ENCODE data around the gene SIRT2.

SIRT2 gene

DNA sequence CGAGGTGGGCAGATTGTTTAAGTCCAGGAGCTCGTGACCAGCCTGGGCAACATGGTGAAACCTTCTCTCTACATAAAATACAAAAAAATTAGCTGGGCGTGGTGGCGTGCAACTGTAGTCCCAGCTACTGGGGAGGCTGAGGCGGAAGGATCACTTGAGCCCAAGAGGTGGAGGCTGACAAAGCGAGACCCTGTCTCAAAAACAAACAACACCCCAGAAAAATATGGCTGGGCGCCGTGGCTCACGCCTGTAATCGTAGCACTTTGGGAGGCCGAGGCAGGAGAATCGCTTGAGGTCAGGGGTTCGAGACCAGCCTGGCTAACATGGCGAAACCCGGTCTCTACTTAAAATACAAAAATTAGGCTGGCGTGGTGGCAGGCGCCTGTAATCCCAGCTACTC lies 46.2 kb downstream of the SIRT2 start:
- peak overlapping the region; percentile 99 for H3K27ac Mint-ChIP-seq
- H3K36me3 Mint-ChIP-seq (ENCODE audit: low read depth) = peaks cover 40% of the 10 kb centered on the region
- H3K4me1 Mint-ChIP-seq (ENCODE audit: low read depth) = peaks cover 40% of the 10 kb centered on the region
- intact Hi-C loops (cut with micrococcal nuclease) = no loop called here
- peak overlapping the region; percentile 85 for H3K4me3 Mint-ChIP-seq
- no peaks in the 10 kb centered on the region for H3K9me3 Mint-ChIP-seq
- peaks cover 6% of the 10 kb centered on the region for H3K27me3 Mint-ChIP-seq

DNA sequence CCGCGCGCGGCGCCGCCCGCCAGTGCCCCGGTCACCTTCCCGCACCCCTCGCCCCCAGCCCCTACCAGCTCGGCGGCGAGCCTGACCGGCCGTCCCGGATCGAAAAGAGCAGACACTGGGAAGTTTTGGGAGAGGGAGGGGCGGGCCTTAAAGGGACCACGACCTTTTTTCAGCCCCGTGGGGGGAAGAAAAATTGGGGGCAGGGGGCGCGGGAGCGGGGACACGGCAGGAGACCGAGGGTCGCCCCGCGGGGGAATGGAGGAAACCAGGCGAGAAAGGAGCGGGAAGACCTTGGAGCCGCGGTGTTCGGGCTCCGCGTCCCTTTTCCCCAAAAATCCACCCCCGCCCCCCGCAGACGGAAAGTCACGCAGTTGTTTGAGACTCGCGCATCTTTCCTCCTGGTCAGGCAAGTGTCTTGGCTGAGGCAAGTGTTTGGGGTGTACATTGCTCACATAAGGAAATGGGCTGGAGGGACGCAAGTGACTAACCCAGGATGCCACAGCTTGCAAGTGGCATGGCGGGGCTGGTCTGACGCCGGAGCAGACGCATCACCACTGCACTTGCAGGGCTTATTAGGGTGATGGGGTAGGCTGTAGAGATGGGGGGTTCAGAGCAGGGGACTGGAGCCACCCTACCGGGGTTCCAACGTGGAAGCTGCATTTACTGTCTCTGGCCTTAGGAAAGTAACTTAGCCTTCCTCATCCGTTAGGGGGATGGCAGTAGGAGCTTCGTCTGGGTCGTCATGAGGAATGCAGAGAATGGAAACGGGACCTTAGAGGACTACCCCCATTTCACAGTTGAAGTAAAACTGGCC lies 47.0 kb downstream of the SIRT2 start:
- intact Hi-C loops (cut with micrococcal nuclease) = loop anchor here (1.0 kb wide), 1 partner anchor 17 kb away; no protein-coding TSS in a partner anchor
- H3K4me1 Mint-ChIP-seq (ENCODE audit: low read depth) = peaks cover 40% of the 10 kb centered on the region
- H3K27me3 Mint-ChIP-seq = peaks cover 6% of the 10 kb centered on the region
- H3K27ac Mint-ChIP-seq = peak overlapping the region; percentile 99
- H3K36me3 Mint-ChIP-seq (ENCODE audit: low read depth) = peaks cover 48% of the 10 kb centered on the region
- no peaks in the 10 kb centered on the region for H3K9me3 Mint-ChIP-seq
- peak overlapping the region; percentile 85 for H3K4me3 Mint-ChIP-seq

DNA sequence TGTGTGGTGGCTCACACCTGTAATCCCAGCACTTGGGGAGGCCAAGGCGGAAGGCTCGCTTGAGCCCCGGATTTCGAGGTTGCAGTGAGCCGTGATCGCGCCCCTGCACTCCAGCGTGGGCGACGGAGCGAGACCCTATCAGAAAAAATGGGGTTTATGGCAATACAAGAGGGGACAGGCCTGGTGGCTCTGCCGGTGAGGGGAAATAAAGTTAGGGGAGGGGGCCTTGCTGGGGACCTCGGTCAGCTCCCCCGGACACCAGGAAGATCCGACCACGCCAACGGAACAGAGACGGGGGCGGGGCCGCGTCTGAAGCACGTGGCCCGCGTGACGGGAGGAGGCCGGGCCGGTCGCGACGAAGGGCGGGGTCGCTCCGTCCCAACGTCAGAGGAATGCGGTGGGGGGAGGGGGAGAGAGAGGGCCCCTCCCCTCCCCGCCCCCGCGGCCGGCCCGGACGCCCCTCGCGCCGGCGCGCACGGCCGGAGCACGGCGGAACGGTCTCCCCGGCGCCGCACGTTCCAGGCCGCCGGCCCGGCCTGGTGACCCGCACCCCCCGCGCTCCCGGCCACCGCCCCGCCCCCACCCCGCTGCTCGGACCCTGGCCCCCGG lies 47.7 kb downstream of the SIRT2 start:
- Mint-ChIP-seq H3K9me3 (no peaks in the 10 kb centered on the region), H3K27me3 (peaks cover 6% of the 10 kb centered on the region), H3K27ac (peak overlapping the region; percentile 99), H3K4me1 (ENCODE audit: low read depth) (peaks cover 37% of the 10 kb centered on the region), H3K4me3 (peak overlapping the region; percentile 88), H3K36me3 (ENCODE audit: low read depth) (peaks cover 55% of the 10 kb centered on the region)
- intact Hi-C loops (cut with micrococcal nuclease) = loop anchor here (1.0 kb wide), 1 partner anchor 18 kb away; no protein-coding TSS in a partner anchor

DNA sequence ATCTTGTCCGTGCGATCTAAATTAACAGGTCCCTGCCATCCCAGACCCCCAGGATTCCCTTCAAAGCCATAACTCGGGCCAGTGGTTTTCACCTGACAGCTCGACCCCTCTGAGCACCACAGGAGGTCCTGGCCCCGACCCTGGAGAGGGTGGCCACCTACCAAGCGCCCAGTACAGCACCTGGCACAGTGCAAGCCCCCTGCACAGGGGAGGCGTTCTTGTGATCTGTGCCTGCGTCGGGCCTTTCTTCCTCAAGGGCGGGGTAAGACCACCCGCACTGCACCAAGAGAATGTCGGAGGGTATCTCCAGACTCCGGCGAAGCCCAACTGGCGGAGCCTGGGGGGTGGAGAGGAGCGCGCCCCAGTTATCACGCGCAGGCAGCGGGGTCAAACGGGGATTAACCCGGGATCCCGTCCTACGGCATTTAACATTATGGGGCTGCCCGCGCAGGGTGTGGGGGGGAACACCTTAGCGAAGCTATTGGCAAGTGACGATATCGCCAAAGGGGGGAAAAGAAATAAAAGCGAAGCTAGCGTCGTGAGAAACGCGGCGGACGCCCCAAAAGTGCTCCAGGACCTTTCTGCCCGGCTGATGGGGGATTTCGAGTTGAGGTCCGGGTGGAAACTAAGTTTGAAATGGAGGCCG lies 48.3 kb downstream of the SIRT2 start:
- Mint-ChIP-seq H3K27ac (peak overlapping the region; percentile 99), H3K4me3 (peak overlapping the region; percentile 88), H3K36me3 (ENCODE audit: low read depth) (peaks cover 61% of the 10 kb centered on the region), H3K27me3 (peaks cover 2% of the 10 kb centered on the region), H3K4me1 (ENCODE audit: low read depth) (peaks cover 31% of the 10 kb centered on the region), H3K9me3 (no peaks in the 10 kb centered on the region)
- intact Hi-C loops (cut with micrococcal nuclease) = loop anchor here (1.0 kb wide), 1 partner anchor 48 kb away; the partner anchor contains the start of genes NFKBIB and SIRT2

DNA sequence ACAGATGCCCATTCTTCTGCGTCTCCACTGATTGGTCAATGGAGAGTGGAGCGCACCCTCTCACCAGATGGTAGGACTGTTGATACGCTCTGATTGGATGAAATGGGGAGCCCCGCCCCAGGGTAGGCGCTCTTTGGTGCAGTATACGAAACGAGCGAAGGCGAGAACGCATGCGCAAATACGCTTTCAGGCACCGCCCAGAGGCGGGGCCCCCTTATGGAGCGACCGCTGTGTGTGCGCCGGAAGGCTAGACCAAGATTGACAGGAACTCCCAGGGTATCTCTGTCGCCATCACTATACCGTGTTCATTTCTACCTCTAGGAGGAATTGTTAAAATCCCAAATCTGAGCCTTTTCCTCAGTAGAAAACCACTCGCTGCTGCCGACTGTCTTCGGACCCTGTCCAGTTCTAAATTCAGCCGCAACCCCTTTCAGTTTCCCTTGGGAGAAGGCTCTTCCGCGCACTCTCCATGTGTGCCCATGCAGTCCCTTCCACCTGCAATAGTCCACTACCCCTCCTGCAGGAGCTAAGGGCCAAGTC lies 48.9 kb downstream of the SIRT2 start:
- Mint-ChIP-seq H3K27ac (peak overlapping the region; percentile 99), H3K9me3 (no peaks in the 10 kb centered on the region), H3K4me3 (peak overlapping the region; percentile 88), H3K36me3 (ENCODE audit: low read depth) (peaks cover 67% of the 10 kb centered on the region), H3K27me3 (no peaks in the 10 kb centered on the region), H3K4me1 (ENCODE audit: low read depth) (peaks cover 35% of the 10 kb centered on the region)
- intact Hi-C loops (cut with micrococcal nuclease) = loop anchor here (1.0 kb wide), 1 partner anchor 49 kb away; the partner anchor contains the start of genes NFKBIB and SIRT2

DNA sequence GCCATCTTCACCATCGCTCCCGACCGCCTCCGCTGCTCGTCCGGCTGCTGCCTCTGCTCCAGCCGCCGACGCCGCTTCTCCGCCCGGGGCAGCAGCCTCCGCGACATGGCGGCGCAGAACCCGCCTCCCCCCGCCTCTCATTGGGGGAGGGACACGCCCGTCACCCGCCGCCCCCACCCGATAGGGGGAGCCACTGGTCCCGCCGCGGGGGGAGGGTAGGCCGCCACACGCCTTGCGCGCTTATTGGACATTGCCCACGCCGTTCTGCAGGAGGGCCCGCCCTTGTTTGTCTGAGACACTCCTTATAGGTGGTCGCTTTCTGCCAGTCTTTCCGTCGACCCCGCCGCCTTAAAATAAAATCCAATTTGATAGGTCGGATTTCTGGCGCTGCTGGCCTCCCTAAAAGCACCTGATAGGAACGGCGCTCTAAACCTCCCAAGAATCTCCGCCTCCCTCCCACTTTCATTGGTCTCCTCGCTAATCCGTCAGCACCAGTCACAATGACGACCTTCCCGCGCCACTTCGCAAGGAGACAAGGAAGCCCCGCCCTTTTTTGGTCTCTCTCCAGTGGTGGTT lies 49.5 kb downstream of the SIRT2 start, which contains the start of gene HNRNPL:
TSS of gene HNRNPL (minus strand) at position 127 of the 576 bp plus-strand sequence. CDS start at position 107, 20 bp downstream.
- peak within 1 kb of the TSS; percentile 99 for H3K27ac Mint-ChIP-seq
- peaks cover 73% of the 10 kb centered on the region for H3K36me3 Mint-ChIP-seq (ENCODE audit: low read depth)
- intact Hi-C loops (cut with micrococcal nuclease) = loop anchor here (1.0 to 10.0 kb wide), 3 partner anchors 17 to 115 kb away; partner anchors contain the start of genes NFKBIB and SIRT2
- H3K4me1 Mint-ChIP-seq (ENCODE audit: low read depth) = peaks cover 39% of the 10 kb centered on the region
- no peaks in the 10 kb centered on the region for H3K27me3 Mint-ChIP-seq
- H3K4me3 Mint-ChIP-seq = peak within 1 kb of the TSS; percentile 88
- no peaks in the 10 kb centered on the region for H3K9me3 Mint-ChIP-seq

DNA sequence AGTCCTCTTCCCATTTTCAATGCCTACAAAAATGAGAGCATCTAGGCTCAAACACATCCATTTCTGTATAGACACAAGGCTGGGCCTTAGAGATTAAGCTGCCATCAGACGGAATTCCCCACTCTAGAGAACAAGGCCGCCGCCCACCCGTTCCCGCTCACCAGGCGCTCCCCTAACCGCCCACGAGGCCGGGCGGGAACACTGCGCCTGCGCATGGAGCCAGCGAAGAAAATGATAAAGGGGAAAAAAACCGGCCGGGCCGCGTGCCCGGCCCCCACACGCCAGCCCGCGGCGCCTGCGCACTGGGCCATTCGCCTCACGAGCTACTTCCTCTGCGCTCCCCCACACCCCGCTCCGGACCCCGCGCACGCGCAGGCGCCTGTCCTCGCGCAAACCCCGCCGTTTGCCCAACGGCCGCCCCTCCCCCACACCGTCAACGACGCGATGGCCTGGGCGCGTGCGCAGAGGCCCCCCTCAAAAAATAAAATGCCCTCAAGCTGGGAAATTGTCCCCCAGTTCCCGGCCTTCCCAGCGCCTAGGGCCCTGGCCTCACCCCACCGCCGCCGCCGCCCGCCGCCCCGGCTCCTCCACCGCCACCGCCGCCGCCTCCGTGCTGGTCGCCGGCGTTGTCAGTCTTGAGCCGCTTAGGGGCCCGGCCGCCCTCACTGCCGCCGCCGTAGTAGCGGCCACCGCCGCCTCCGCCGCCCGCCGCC lies 50.1 kb downstream of the SIRT2 start:
- H3K9me3 Mint-ChIP-seq = no peaks in the 10 kb centered on the region
- peak overlapping the region; percentile 99 for H3K27ac Mint-ChIP-seq
- no peaks in the 10 kb centered on the region for H3K27me3 Mint-ChIP-seq
- peaks cover 43% of the 10 kb centered on the region for H3K4me1 Mint-ChIP-seq (ENCODE audit: low read depth)
- H3K36me3 Mint-ChIP-seq (ENCODE audit: low read depth) = peaks cover 79% of the 10 kb centered on the region
- intact Hi-C loops (cut with micrococcal nuclease) = loop anchor here (1.0 to 10.0 kb wide), 2 partner anchors 16 to 115 kb away; no protein-coding TSS in a partner anchor
- peak overlapping the region; percentile 88 for H3K4me3 Mint-ChIP-seq

DNA sequence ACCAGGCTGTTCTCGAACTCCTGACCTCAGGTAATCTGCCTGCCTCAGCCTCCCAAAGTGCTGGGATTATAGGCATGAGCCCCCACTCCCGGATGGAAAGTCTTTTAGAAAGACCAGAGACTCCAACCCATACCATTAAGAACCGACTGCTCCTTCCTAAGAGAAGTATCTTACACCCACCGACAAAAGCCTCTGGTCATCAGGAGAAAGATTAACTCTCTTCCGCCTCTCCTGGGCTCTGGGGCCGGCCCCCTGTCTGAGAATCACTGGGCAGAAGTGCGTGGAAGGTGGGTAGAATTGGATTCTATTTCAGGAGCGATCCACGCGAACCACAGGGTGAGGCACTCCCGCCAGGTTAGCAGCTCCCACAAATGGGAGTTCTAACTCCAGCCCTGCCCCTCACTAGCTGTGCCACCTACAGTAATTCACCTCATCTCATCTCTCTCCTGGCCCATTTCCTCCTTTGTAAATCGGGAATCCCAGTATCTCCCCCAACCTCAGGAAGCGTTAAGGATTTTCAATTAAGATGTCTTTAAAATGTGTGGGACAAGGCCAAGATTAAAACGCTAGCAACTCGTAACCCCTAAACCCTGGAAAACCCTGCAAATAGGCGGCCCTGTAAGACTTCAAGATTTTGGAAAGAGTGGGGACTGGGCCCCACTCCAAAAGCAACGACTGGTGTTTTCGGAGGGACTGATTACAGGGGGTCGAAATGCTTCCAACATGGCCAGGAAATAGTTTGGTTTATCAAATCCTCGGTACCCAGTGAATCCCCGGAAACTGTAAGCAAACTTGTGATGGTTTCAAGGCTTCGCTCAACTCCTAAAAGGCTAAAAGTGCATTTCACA lies 50.9 kb downstream of the SIRT2 start:
- Mint-ChIP-seq H3K27ac (peak overlapping the region; percentile 99), H3K36me3 (ENCODE audit: low read depth) (peaks cover 87% of the 10 kb centered on the region), H3K9me3 (no peaks in the 10 kb centered on the region), H3K27me3 (no peaks in the 10 kb centered on the region), H3K4me3 (peak overlapping the region; percentile 88), H3K4me1 (ENCODE audit: low read depth) (peaks cover 51% of the 10 kb centered on the region)
- intact Hi-C loops (cut with micrococcal nuclease) = loop anchor here (1.0 to 10.0 kb wide), 2 partner anchors 15 to 114 kb away; no protein-coding TSS in a partner anchor

DNA sequence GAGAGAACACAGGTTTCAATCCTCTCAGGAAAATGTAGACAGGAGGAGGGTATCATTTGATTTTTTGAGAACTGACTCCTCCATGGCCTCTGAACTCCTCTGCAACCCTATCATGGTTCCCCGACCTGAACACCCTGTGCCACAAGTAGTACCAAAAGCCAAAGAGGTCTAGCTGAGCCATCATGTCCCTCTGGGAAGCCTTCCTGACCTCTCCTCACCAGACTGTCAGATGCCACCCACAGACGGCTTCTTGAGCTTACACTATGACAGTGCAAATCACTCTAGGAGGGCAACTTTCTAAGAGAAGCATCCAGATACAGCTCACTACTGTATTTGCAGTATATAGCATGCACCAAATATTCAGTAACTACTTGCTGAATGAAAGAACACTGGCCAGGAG lies 53.3 kb downstream of the SIRT2 start:
- Mint-ChIP-seq H3K27me3 (no peaks in the 10 kb centered on the region), H3K4me3 (no peak overlapping the region), H3K4me1 (ENCODE audit: low read depth) (peaks cover 48% of the 10 kb centered on the region), H3K27ac (no peak overlapping the region), H3K36me3 (ENCODE audit: low read depth) (peaks cover 95% of the 10 kb centered on the region), H3K9me3 (no peaks in the 10 kb centered on the region)
- intact Hi-C loops (cut with micrococcal nuclease) = loop anchor here (10.0 kb wide), 1 partner anchor 111 kb away; no protein-coding TSS in a partner anchor

DNA sequence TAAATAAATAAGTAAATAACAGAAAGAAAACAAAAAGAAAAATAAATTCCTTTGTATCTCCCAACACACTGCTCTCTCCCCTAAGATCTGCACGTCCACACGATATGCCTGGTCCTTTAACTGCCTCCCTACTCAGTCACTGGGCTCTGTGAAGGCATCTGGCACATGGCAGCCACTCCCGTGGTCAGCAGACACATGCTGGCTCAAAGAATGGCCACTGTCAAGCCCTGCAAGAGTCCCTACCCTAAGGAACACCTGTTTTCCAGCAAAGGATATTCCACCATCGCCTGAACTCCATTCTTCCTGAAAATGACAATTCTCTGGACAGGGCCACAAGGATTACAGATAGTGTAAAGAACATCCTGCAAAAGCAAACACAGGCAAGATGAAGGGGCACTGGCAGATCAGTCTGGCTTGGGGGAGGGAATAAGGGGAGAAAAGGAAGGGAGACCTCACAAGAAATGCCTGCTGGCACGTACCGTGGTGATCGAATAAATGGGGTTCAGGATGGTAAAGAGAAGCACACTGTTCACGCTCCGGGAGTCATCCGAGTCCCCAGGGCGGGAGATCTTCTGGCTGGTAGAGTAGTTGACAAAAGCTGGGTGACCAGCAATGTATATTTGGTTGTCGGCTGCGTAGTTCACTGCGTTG lies 53.9 kb downstream of the SIRT2 start:
- Mint-ChIP-seq H3K27me3 (no peaks in the 10 kb centered on the region), H3K36me3 (ENCODE audit: low read depth) (peaks cover 95% of the 10 kb centered on the region)
- intact Hi-C loops (cut with micrococcal nuclease) = loop anchor here (10.0 kb wide), 1 partner anchor 111 kb away; no protein-coding TSS in a partner anchor

DNA sequence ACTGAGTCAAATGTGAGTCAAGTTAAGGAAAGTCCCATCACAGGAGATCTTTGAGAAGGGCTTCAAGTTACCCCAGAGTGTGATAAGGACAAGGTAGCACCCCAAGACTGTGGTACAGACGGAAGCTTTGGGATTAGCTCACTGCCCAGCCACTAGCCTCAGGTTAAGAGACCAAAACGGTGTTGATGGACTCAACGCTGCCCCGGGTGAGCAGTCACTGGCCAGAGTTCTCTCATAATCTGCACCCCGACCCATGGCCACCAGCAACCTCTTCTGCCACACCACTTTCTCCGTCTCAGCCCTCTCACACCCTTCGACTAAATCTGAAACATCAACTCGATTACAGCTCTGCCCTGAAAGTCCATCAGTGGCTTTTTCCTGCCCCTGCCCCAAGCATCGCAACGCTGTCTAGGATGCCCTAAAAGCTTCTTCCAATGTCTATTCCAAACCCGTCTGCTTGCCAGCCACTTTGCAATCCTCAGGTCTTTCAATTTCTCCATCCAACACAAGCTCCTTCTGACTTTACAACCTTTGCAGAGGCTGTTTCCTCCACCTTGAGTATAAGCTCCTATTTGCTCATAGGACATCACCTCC lies 55.2 kb downstream of the SIRT2 start:
- Mint-ChIP-seq H3K4me3 (no peak overlapping the region), H3K4me1 (ENCODE audit: low read depth) (peaks cover 48% of the 10 kb centered on the region), H3K9me3 (no peaks in the 10 kb centered on the region), H3K36me3 (ENCODE audit: low read depth) (peaks cover 100% of the 10 kb centered on the region), H3K27ac (no peak overlapping the region), H3K27me3 (no peaks in the 10 kb centered on the region)
- intact Hi-C loops (cut with micrococcal nuclease) = loop anchor here (10.0 kb wide), 1 partner anchor 109 kb away; no protein-coding TSS in a partner anchor

More for the DNA sequence above, 53.9 kb downstream of the SIRT2 start:
- no peaks in the 10 kb centered on the region for H3K9me3 Mint-ChIP-seq
- H3K4me3 Mint-ChIP-seq = no peak overlapping the region
- no peak overlapping the region for H3K27ac Mint-ChIP-seq
- H3K4me1 Mint-ChIP-seq (ENCODE audit: low read depth) = peaks cover 48% of the 10 kb centered on the region
